H1 (cell line): ENCODE measurements around the gene PRR3. TPM values are rescaled to one million over a fixed set of nuclear protein-coding genes. Genes with fewer than 3 reads are reported as not detected.

ENCODE experiments used
- CTCF ChIA-PET: fragments of 300-600 bp; sonication (Branson Sonifier 250); formaldehyde crosslinking; loops from one replicate; lab custom pipeline; 2021; ENCODE audit not compliant: partially characterized antibody; lab: Charles Lee
- POLR2A ChIA-PET: fragments of 300-600 bp; sonication (Branson Sonifier 250); formaldehyde crosslinking; loops from one replicate; lab custom pipeline; 2021; ENCODE audit warnings: inconsistent platforms; ENCODE audit not compliant: partially characterized antibody; lab: Charles Lee
- DNase-seq, 2 experiments: peaks; one replicate each; pipeline versions ENCODE4 v3.0.0 to v3.0.0-alpha.2; 2010 to 2022; ENCODE audit warnings: low spot score in 2 of 2, low read depth in 1 of 2, mixed read lengths in 1 of 2
- FAIRE-seq: peaks from 2 replicates; lab custom pipeline; 2011; peaks lifted over from hg19 to GRCh38; lab: Jason Lieb, UNC
- H2AFZ ChIP-seq: 2 replicates; pipeline ENCODE4 v1.8.1; 2012; ENCODE audit warnings: low read length, inconsistent platforms
- H2AK5ac ChIP-seq: 2 replicates; pipeline ENCODE4 v1.6.1; 2013; ENCODE audit warnings: low read depth, low read length
- H2BK120ac ChIP-seq: replicated peaks from 2 replicates; pipeline ENCODE3; 2013; ENCODE audit warnings: low read depth, low read length, inconsistent platforms
- H2BK12ac ChIP-seq: 2 replicates; pipeline ENCODE4 v1.6.1; 2013; ENCODE audit warnings: low read depth, low read length
- H2BK15ac ChIP-seq: 2 replicates; pipeline ENCODE4 v1.6.1; 2013; ENCODE audit warnings: low read length
- H2BK20ac ChIP-seq: 2 replicates; pipeline ENCODE4 v1.6.1; 2013; ENCODE audit warnings: low read length
- H2BK5ac ChIP-seq: 2 replicates; pipeline ENCODE4 v1.6.1; 2013; ENCODE audit warnings: low read depth, low read length
- H3K14ac ChIP-seq: 2 replicates; pipeline ENCODE4 v1.6.1; 2013; ENCODE audit warnings: inconsistent platforms; ENCODE audit not compliant: insufficient read length
- H3K18ac ChIP-seq: 2 replicates; pipeline ENCODE4 v1.6.1; 2013; ENCODE audit warnings: low read length; ENCODE audit errors: extremely low read depth
- H3K23ac ChIP-seq: 2 replicates; pipeline ENCODE4 v1.6.1; 2013; ENCODE audit warnings: inconsistent platforms; ENCODE audit not compliant: insufficient read length
- H3K23me2 ChIP-seq: 2 replicates; pipeline ENCODE4 v1.6.1; 2013; ENCODE audit warnings: low read depth, low read length
- H3K27ac ChIP-seq: 2 replicates; pipeline ENCODE4 v1.6.1; 2011; ENCODE audit warnings: low read depth, low read length, inconsistent platforms
- H3K27me3 ChIP-seq, 4 experiments: replicated peaks in 1 of 4; 1 replicate in 1 of 4; 2 replicates in 3 of 4; pipeline versions ENCODE4 v1.6.1 to v1.8.1; 2011 to 2013; ENCODE audit warnings: low read length in 3 of 4, mild to moderate bottlenecking in 3 of 4, inconsistent platforms in 2 of 4, mixed read lengths in 2 of 4, moderate library complexity in 1 of 4; ENCODE audit not compliant: control insufficient read depth in 3 of 4, insufficient read depth in 3 of 4; ENCODE audit errors: extremely low read depth in 1 of 4
- H3K36me3 ChIP-seq, 4 experiments: 2 replicates each; pipeline versions ENCODE4 v1.6.1 to v1.8.1; 2011 to 2013; ENCODE audit warnings: mild to moderate bottlenecking in 4 of 4, low read length in 3 of 4, moderate library complexity in 2 of 4, control low read depth in 1 of 4, inconsistent platforms in 1 of 4; ENCODE audit not compliant: insufficient read depth in 4 of 4, control insufficient read depth in 2 of 4
- H3K4ac ChIP-seq: replicated peaks from 2 replicates; pipeline ENCODE3; 2013; ENCODE audit warnings: low read length, low read depth, mixed read lengths, inconsistent platforms; ENCODE audit not compliant: insufficient read length
- H3K4me1 ChIP-seq, 4 experiments: replicated peaks in 1 of 4; 1 replicate in 1 of 4; 2 replicates in 3 of 4; pipeline versions ENCODE4 v1.6.1 to v1.8.1; 2011 to 2013; ENCODE audit warnings: low read length in 3 of 4, inconsistent platforms in 2 of 4, mixed read lengths in 1 of 4; ENCODE audit not compliant: insufficient read depth in 4 of 4, control insufficient read depth in 3 of 4
- H3K4me2 ChIP-seq, 2 experiments: 2 replicates each; pipeline versions ENCODE4 v1.6.1 to v1.8.1; 2011 to 2013; ENCODE audit warnings: low read depth in 2 of 2, low read length in 2 of 2, control low read depth in 1 of 2, inconsistent platforms in 1 of 2, mild to moderate bottlenecking in 1 of 2; ENCODE audit not compliant: insufficient read depth in 1 of 2
- H3K4me3 ChIP-seq, 4 experiments: fragments of 200-600, 300-600 bp in 1 of 4; sonication (generic), shearing (Covaris generic), sonication (Bioruptor Twin) in 1 of 4; 2 replicates each; pipeline versions ENCODE4 v1.5.1 to v1.8.1; 2011 to 2016; ENCODE audit warnings: low read length in 4 of 4, low read depth in 3 of 4, control low read depth in 2 of 4, inconsistent platforms in 2 of 4, mild to moderate bottlenecking in 2 of 4, mixed read lengths in 1 of 4, moderate library complexity in 1 of 4; ENCODE audit not compliant: insufficient read depth in 2 of 4; ENCODE audit errors: extremely low read depth in 1 of 4
- H3K56ac ChIP-seq: replicated peaks from 2 replicates; pipeline ENCODE3; 2013; ENCODE audit warnings: low read depth, mild to moderate bottlenecking, mixed read lengths, low read length, inconsistent platforms; ENCODE audit not compliant: insufficient read length
- H3K79me1 ChIP-seq: 2 replicates; pipeline ENCODE4 v1.6.1; 2013; ENCODE audit warnings: low read depth, low read length, control low read depth
- H3K79me2 ChIP-seq, 2 experiments: 2 replicates each; pipeline versions ENCODE4 v1.6.1 to v1.8.1; 2012 to 2013; ENCODE audit warnings: low read length in 2 of 2, mild to moderate bottlenecking in 2 of 2, inconsistent platforms in 1 of 2; ENCODE audit not compliant: insufficient read depth in 2 of 2, control insufficient read depth in 1 of 2
- H3K9ac ChIP-seq, 4 experiments: replicated peaks in 1 of 4; 1 replicate in 1 of 4; 2 replicates in 3 of 4; pipeline versions ENCODE4 v1.6.1 to v1.8.1; 2011 to 2013; ENCODE audit warnings: low read depth in 3 of 4, low read length in 3 of 4, control low read depth in 2 of 4, mild to moderate bottlenecking in 2 of 4, moderate library complexity in 2 of 4, inconsistent platforms in 1 of 4; ENCODE audit errors: extremely low read depth in 1 of 4
- H3K9me3 ChIP-seq, 2 experiments: 2 replicates each; pipeline versions ENCODE4 v1.6.1 to v1.8.1; 2012 to 2013; ENCODE audit warnings: mild to moderate bottlenecking in 2 of 2, moderate library complexity in 2 of 2, control low read depth in 1 of 2, inconsistent platforms in 1 of 2, low read depth in 1 of 2, low read length in 1 of 2, mixed read lengths in 1 of 2; ENCODE audit not compliant: insufficient read depth in 2 of 2
- H4K20me1 ChIP-seq, 2 experiments: replicated peaks in 1 of 2; 2 replicates each; pipeline versions ENCODE3 to v1.8.1; 2011 to 2013; ENCODE audit warnings: inconsistent platforms in 2 of 2, low read length in 2 of 2, mild to moderate bottlenecking in 1 of 2; ENCODE audit not compliant: insufficient read depth in 2 of 2, control insufficient read depth in 1 of 2
- H4K5ac ChIP-seq: 2 replicates; pipeline ENCODE4 v1.6.1; 2013; ENCODE audit warnings: low read length, low read depth, mixed read lengths, inconsistent platforms; ENCODE audit not compliant: insufficient read length
- H4K8ac ChIP-seq: 2 replicates; pipeline ENCODE4 v1.8.0; 2013; ENCODE audit warnings: mild to moderate bottlenecking, moderate library complexity, low read length, inconsistent platforms; ENCODE audit not compliant: insufficient read depth; ENCODE audit errors: extremely low read depth
- H4K91ac ChIP-seq: replicated peaks from 2 replicates; pipeline ENCODE3; 2013; ENCODE audit warnings: low read length, mixed read lengths, inconsistent platforms; ENCODE audit not compliant: insufficient read length
- ATF2 ChIP-seq: IDR thresholded peaks from 2 replicates; pipeline ENCODE4 v1.6.1; 2012; ENCODE audit warnings: low read length, inconsistent platforms
- GTF2F1 ChIP-seq: IDR thresholded peaks from 2 replicates; pipeline ENCODE4 v1.6.1; 2012; ENCODE audit warnings: low read depth, low read length, improper control_type of control experiment, borderline replicate concordance
- JUN ChIP-seq: IDR thresholded peaks from 2 replicates; pipeline ENCODE4 v1.6.1; 2011; ENCODE audit warnings: low read depth, mild to moderate bottlenecking, improper control_type of control experiment, low read length
- KDM5A ChIP-seq: fragments of 200-600 bp; IDR thresholded peaks from 2 replicates; pipeline ENCODE4 v1.7.1; 2012; ENCODE audit warnings: mild to moderate bottlenecking, low read length, inconsistent platforms, mixed read lengths
- PHF8 ChIP-seq: fragments of 200-600 bp; sonication (generic); conservative IDR thresholded peaks from 2 replicates; pipeline ENCODE4 v1.7.1; 2012; ENCODE audit warnings: low read depth, mild to moderate bottlenecking, inconsistent platforms, low read length, moderate library complexity
- POLR2A ChIP-seq, 2 experiments: IDR thresholded peaks; 1 replicate in 1 of 2; 2 replicates in 1 of 2; pipeline ENCODE4 v1.6.1; 2011; ENCODE audit warnings: low read depth in 2 of 2, low read length in 2 of 2, mild to moderate bottlenecking in 2 of 2; ENCODE audit errors: control extremely low read depth in 1 of 2
- SIN3A ChIP-seq, 2 experiments: IDR thresholded peaks in 1 of 2; conservative IDR thresholded peaks in 1 of 2; 2 replicates each; pipeline ENCODE4 v1.6.1; 2011 to 2012; ENCODE audit warnings: low read length in 2 of 2, improper control_type of control experiment in 1 of 2, low read depth in 1 of 2, mild to moderate bottlenecking in 1 of 2
- SIX5 ChIP-seq: IDR thresholded peaks from 2 replicates; pipeline ENCODE4 v1.6.1; 2011; ENCODE audit warnings: mild to moderate bottlenecking, low read depth, low read length
- WGBS, 2 experiments: shearing (Covaris generic) in 1 of 2; methylation state at CpG; one replicate each; pipeline versions ENCODE4 v1.1.6 to v1.1.7; 2013 to 2015; ENCODE audit warnings: low lambda C conversion rate in 2 of 2, mixed read lengths in 2 of 2, inconsistent platforms in 1 of 2, low coverage in 1 of 2, missing lambda C conversion rate in 1 of 2; ENCODE audit not compliant: insufficient replicate concordance in 2 of 2, insufficient coverage in 1 of 2, insufficient read length in 1 of 2; ENCODE audit errors: extremely low coverage in 1 of 2, missing lambda C conversion rate in 1 of 2; 5-methylcytosine and 5-hydroxymethylcytosine counted together
- polyA plus RNA-seq, 7 experiments: library from polyadenylated mRNA; depleted of rRNA in 3 of 7; stranded (reverse) in 5 of 7; unstranded in 2 of 7; fragments of >200 nt in 5 of 7; fragments of 200-250 nt in 2 of 7; gene quantifications; 1 replicate in 5 of 7; 2 replicates in 1 of 7; 4 replicates in 1 of 7; pipeline versions ENCODE4 v1.2.1 to v1.2.3, GENCODE V29; 2011 to 2013; ENCODE audit warnings: missing spikeins in 2 of 7, mixed read lengths in 2 of 7
- total RNA-seq: library from RNA; stranded (reverse); fragmentation: NEBNext Ultra II Directional; extraction: Animal tissue kit (Norgen Biotek cat#: 25700); gene quantifications from 2 replicates; pipeline ENCODE4 v1.2.1, GENCODE V29; 2021

PRR3 gene
- total and polyA plus RNA-seq, 2 of the 8 experiments (the other 6 are each of a cell fraction or from before 2014, with no cell fraction given), result 10.5 to 24.2 TPM

GRCh38 chr6:30583921-30584320 lies 26.8 kb downstream of the PRR3 start:
- Histone ChIP-seq H4K5ac (no peak overlapping the region), H2BK20ac (no peak overlapping the region), H2BK120ac (no peak overlapping the region), H3K27me3 (no peaks in the 10 kb centered on the region), H2BK5ac (no peak overlapping the region), H3K79me2 (no peaks in the 10 kb centered on the region), H3K56ac (no peak overlapping the region), H3K9me3 (no peaks in the 10 kb centered on the region), H3K9ac (no peak overlapping the region), H3K14ac (no peak overlapping the region), H4K91ac (no peak overlapping the region), H2AK5ac (no peak overlapping the region), H2BK12ac (no peak overlapping the region), H3K23me2 (no peaks in the 10 kb centered on the region), H4K8ac (no peak overlapping the region), H4K20me1 (peaks cover 3 to 6% of the 10 kb centered on the region in 2 experiments), H3K4me2 (no peak overlapping the region), H3K18ac (no peak overlapping the region), H2AFZ (no peak overlapping the region), H3K4me1 (no peaks in the 10 kb centered on the region), H3K36me3 (peaks cover 44 to 91% (median 78%) of the 10 kb centered on the region in 4 experiments), H3K4ac (no peak overlapping the region), H3K79me1 (no peaks in the 10 kb centered on the region; the same call in 1 of the 2 replicates), H2BK15ac (no peak overlapping the region), H3K23ac (no peak overlapping the region), H3K4me3 (no peak overlapping the region), H3K27ac (no peak overlapping the region)
- POLR2A ChIA-PET, result interaction anchor here (1.2 to 27.0 kb wide), 8 partner anchors 10 to 117 kb away, joined by 3 to 712 read pairs (median 8); partner anchors contain the start of gene ABCF1
- FAIRE-seq, result no peak
- CTCF ChIA-PET, result interaction anchor here (0.6 to 4.9 kb wide), 4 partner anchors 13 to 101 kb away, joined by 3 to 23 read pairs (median 5); no protein-coding TSS in a partner anchor
- DNase-seq, result no peak
- 94% methylated on average over 5 of the region's 5 CpGs; no CpG with 5 or more reads in 1 of the 2 experiments for WGBS, 2 experiments
- TF ChIP-seq SIX5, result no peak
- TF ChIP-seq SIN3A (conservative IDR thresholded peaks at IDR 0.05 in 1 of 2, IDR thresholded peaks at IDR 0.05 in 1 of 2; ENCODE audit: low read depth in 1 of 2, low read length in 2 of 2), result no peak
- TF ChIP-seq PHF8, result no peak
- 0 out of 3 replicates have a peak, but pooled peaks of 1 of the 2 experiments have one; percentile 10 for TF ChIP-seq POLR2A (IDR thresholded peaks at IDR 0.05; ENCODE audit: control extremely low read depth in 1 of 2, low read depth in 2 of 2, low read length in 2 of 2)
- TF ChIP-seq KDM5A, result no peak
- no peak for TF ChIP-seq ATF2
- TF ChIP-seq JUN, result no peak
- TF ChIP-seq GTF2F1, result no peak
